ENCODE results near the gene GCDH.
A peak's percentile ranks its signal among the peaks of the same experiment; 100 is the strongest.
"Not testable (repeated sequence)": the region's sequence is repeated elsewhere in the genome, so short reads cannot be mapped to it uniquely, and the experiment has no call there.

GCDH gene

GRCh38 chr19:12890787-12891552, at the start of gene GCDH:
GCDH (plus strand) TSS chr19:12891160; CDS start chr19:12891305, 145 bp downstream.
- peak; percentile 100 for DNase-seq

- DNase-seq = no peak
Measured at GRCh38 chr19:12842511-12842910, 48.4 kb upstream of the GCDH start.

- no peak for DNase-seq
Measured at GRCh38 chr19:12843328-12843727, 47.6 kb upstream of the GCDH start.

GRCh38 chr19:12843999-12844732, 46.8 kb upstream of the GCDH start:
- DNase-seq = no peak

- DNase-seq = not testable (repeated sequence)
Measured at GRCh38 chr19:12846613-12847012, 44.3 kb upstream of the GCDH start.

- DNase-seq = peak; percentile 64
Measured at GRCh38 chr19:12847159-12848139, 43.5 kb upstream of the GCDH start.

- no peak for DNase-seq
Measured at GRCh38 chr19:12856653-12857052, 34.3 kb upstream of the GCDH start.

GRCh38 chr19:12858041-12858928, 32.7 kb upstream of the GCDH start:
- DNase-seq = no peak

- DNase-seq = no peak
Measured at GRCh38 chr19:12859546-12859945, 31.4 kb upstream of the GCDH start.

- DNase-seq = no peak
Measured at GRCh38 chr19:12864143-12864542, 26.8 kb upstream of the GCDH start.

- no peak for DNase-seq
Measured at GRCh38 chr19:12864721-12865715, 25.9 kb upstream of the GCDH start.

- DNase-seq = no peak
Measured at GRCh38 chr19:12865746-12866415, 25.1 kb upstream of the GCDH start.

- DNase-seq = peak; percentile 58
Measured at GRCh38 chr19:12866416-12867119, 24.4 kb upstream of the GCDH start.

GRCh38 chr19:12867120-12868099, 23.6 kb upstream of the GCDH start:
- peak; percentile 86 for DNase-seq

- DNase-seq = peak; percentile 10
Measured at GRCh38 chr19:12868540-12869112, 22.3 kb upstream of the GCDH start.

- no peak for DNase-seq
Measured at GRCh38 chr19:12871681-12872080, 19.3 kb upstream of the GCDH start.

- no peak for DNase-seq
Measured at GRCh38 chr19:12872255-12872654, 18.7 kb upstream of the GCDH start.
